Keratinocyte (primary cell): ENCODE results near the gene SYT9. TPM values are rescaled to one million over a fixed set of nuclear protein-coding genes. Genes with fewer than 3 reads are reported as not detected.
"Not testable (repeated sequence)": the region's sequence is repeated elsewhere in the genome, so short reads cannot be mapped to it uniquely, and the experiment has no call there.

Source experiments
- DNase-seq: peaks from one replicate; pipeline ENCODE4 v3.0.0-alpha.2; 2011; ENCODE audit warnings: low read depth, missing footprints, low spot score
- FAIRE-seq: peaks from 2 replicates; lab custom pipeline; 2011; peaks lifted over from hg19 to GRCh38; lab: Jason Lieb, UNC
- H2AFZ ChIP-seq: 2 replicates; pipeline ENCODE4 v1.6.0; 2012; ENCODE audit warnings: low read length, control low read depth, inconsistent platforms; ENCODE audit not compliant: control insufficient read depth
- H3K27ac ChIP-seq: 2 replicates; pipeline ENCODE4 v1.5.1; 2011; ENCODE audit warnings: low read length; ENCODE audit not compliant: control insufficient read depth, insufficient read depth
- H3K27me3 ChIP-seq: 3 replicates; pipeline ENCODE4 v1.6.0; 2011; ENCODE audit warnings: low read length; ENCODE audit not compliant: control insufficient read depth, insufficient read depth; ENCODE audit errors: extremely low read depth
- H3K36me3 ChIP-seq, 2 experiments: 2 replicates in 1 of 2; 3 replicates in 1 of 2; pipeline ENCODE4 v1.5.1; 2011; ENCODE audit warnings: low read length in 2 of 2, mild to moderate bottlenecking in 1 of 2; ENCODE audit not compliant: control insufficient read depth in 2 of 2, insufficient read depth in 2 of 2; ENCODE audit errors: extremely low read depth in 1 of 2
- H3K4me1 ChIP-seq: 3 replicates; pipeline ENCODE4 v1.5.1; 2011; ENCODE audit warnings: low read length; ENCODE audit not compliant: control insufficient read depth, insufficient read depth; ENCODE audit errors: extremely low read depth
- H3K4me2 ChIP-seq: 3 replicates; pipeline ENCODE4 v1.6.0; 2011; ENCODE audit warnings: low read depth, low read length; ENCODE audit not compliant: control insufficient read depth, insufficient read depth; ENCODE audit errors: extremely low read depth
- H3K4me3 ChIP-seq, 3 experiments: fragments of 200-600 bp in 1 of 3; sonication (generic) in 1 of 3; 2 replicates in 2 of 3; 3 replicates in 1 of 3; pipeline ENCODE4 v1.5.1; 2011 to 2016; ENCODE audit warnings: low read length in 3 of 3, mild to moderate bottlenecking in 3 of 3, control low read depth in 2 of 3, inconsistent platforms in 1 of 3, low read depth in 1 of 3, mixed read lengths in 1 of 3, mixed run types in 1 of 3, moderate library complexity in 1 of 3; ENCODE audit not compliant: control insufficient read depth in 2 of 3, insufficient read depth in 2 of 3; ENCODE audit errors: extremely low read depth in 1 of 3
- H3K79me2 ChIP-seq: 2 replicates; pipeline ENCODE4 v1.6.0; 2012; ENCODE audit warnings: low read length; ENCODE audit not compliant: control insufficient read depth, insufficient read depth
- H3K9ac ChIP-seq: 3 replicates; pipeline ENCODE4 v1.6.0; 2011; ENCODE audit warnings: low read length; ENCODE audit not compliant: control insufficient read depth, insufficient read depth; ENCODE audit errors: extremely low read depth
- H3K9me1 ChIP-seq: 3 replicates; pipeline ENCODE4 v1.6.0; 2011; ENCODE audit warnings: low read length; ENCODE audit not compliant: control insufficient read depth, insufficient read depth; ENCODE audit errors: extremely low read depth
- H3K9me3 ChIP-seq: 2 replicates; pipeline ENCODE4 v1.5.1; 2012; ENCODE audit warnings: low read depth, low read length; ENCODE audit not compliant: control insufficient read depth
- H4K20me1 ChIP-seq: 3 replicates; pipeline ENCODE4 v1.6.0; 2011; ENCODE audit warnings: low read length; ENCODE audit not compliant: control insufficient read depth, insufficient read depth; ENCODE audit errors: extremely low read depth
- CTCF ChIP-seq, 3 experiments: IDR thresholded peaks in 1 of 3; conservative IDR thresholded peaks in 1 of 3; optimal IDR thresholded peaks in 1 of 3; 2 replicates in 2 of 3; 3 replicates in 1 of 3; pipeline versions ENCODE3 to v1.5.1; 2011; ENCODE audit warnings: low read length in 3 of 3, mild to moderate bottlenecking in 3 of 3, moderate library complexity in 2 of 3, control low read depth in 1 of 3, inconsistent platforms in 1 of 3; ENCODE audit not compliant: insufficient read depth in 2 of 3; ENCODE audit errors: extremely low read depth in 1 of 3
- EZH2 ChIP-seq: IDR thresholded peaks from one replicate; pipeline ENCODE4 v1.6.1; 2012; ENCODE audit warnings: inconsistent platforms, mild to moderate bottlenecking, low read length, moderate library complexity
- dilution Hi-C: fragments of 300-500 bp; cut with MboI; formaldehyde crosslinking; loops from one replicate; pipeline ENCODE4 v1.7.0; 2020; ENCODE audit warnings: low sequenced_read_pairs; ENCODE audit not compliant: extremely low pct_ligation_motif_present
- polyA plus RNA-seq, 5 experiments: library from polyadenylated mRNA; depleted of rRNA in 3 of 5; stranded (reverse) in 3 of 5; stranded (forward) in 1 of 5; unstranded in 1 of 5; fragments of >200 nt; gene quantifications; 1 replicate in 1 of 5; 2 replicates in 3 of 5; 3 replicates in 1 of 5; pipeline versions ENCODE4 v1.2.1 to v1.2.3, GENCODE V29; 2011 to 2012; ENCODE audit warnings: missing spikeins in 2 of 5, low read depth in 1 of 5, low replicate concordance in 1 of 5

Gene SYT9
- polyA plus RNA-seq, 1 donor (not counting 4 experiments of a cell fraction or from before 2014, with no cell fraction given): not detected

GRCh38 chr11:7332962-7333361, 81.3 kb downstream of the SYT9 start:
- no peak for FAIRE-seq
- Histone ChIP-seq H3K4me3 (no peak overlapping the region), H3K4me2 (no peak overlapping the region), H3K9ac (no peak overlapping the region), H3K9me3 (no peaks in the 10 kb centered on the region), H3K4me1 (no peaks in the 10 kb centered on the region), H3K79me2 (no peaks in the 10 kb centered on the region), H3K9me1 (no peaks in the 10 kb centered on the region), H3K27me3 (no peaks in the 10 kb centered on the region), H3K27ac (no peak overlapping the region), H4K20me1 (no peaks in the 10 kb centered on the region), H2AFZ (no peak overlapping the region), H3K36me3 (no peaks in the 10 kb centered on the region)
- no peak for DNase-seq
- dilution Hi-C loops: no loop called here
- no peak for TF ChIP-seq CTCF (optimal IDR thresholded peaks at IDR 0.05 in 1 of 3, IDR thresholded peaks at IDR 0.05 in 1 of 3, conservative IDR thresholded peaks at IDR 0.05 in 1 of 3; ENCODE audit: extremely low read depth in 1 of 3, insufficient read depth in 2 of 3, low read length in 3 of 3)

- H3K4me1 ChIP-seq, H2AFZ ChIP-seq, H3K27ac ChIP-seq, H3K9me1 ChIP-seq, H4K20me1 ChIP-seq, H3K4me3 ChIP-seq, H3K9ac ChIP-seq, H3K79me2 ChIP-seq, H3K4me2 ChIP-seq, FAIRE-seq, DNase-seq, H3K27me3 ChIP-seq, H3K9me3 ChIP-seq, H3K36me3 ChIP-seq, dilution Hi-C loops: not testable (repeated sequence)
These were observed 83.7 kb downstream of the SYT9 start for GRCh38 chr11:7335442-7335841.

- Histone ChIP-seq H3K9ac (no peak overlapping the region), H3K27me3 (no peaks in the 10 kb centered on the region), H3K4me1 (no peaks in the 10 kb centered on the region), H2AFZ (no peak overlapping the region), H3K4me2 (no peak overlapping the region), H3K36me3 (no peaks in the 10 kb centered on the region), H3K4me3 (no peak overlapping the region), H3K27ac (no peak overlapping the region), H3K9me1 (no peaks in the 10 kb centered on the region), H4K20me1 (no peaks in the 10 kb centered on the region), H3K9me3 (no peaks in the 10 kb centered on the region), H3K79me2 (no peaks in the 10 kb centered on the region)
- no peak for FAIRE-seq
- no peak for TF ChIP-seq CTCF (optimal IDR thresholded peaks at IDR 0.05 in 1 of 3, IDR thresholded peaks at IDR 0.05 in 1 of 3, conservative IDR thresholded peaks at IDR 0.05 in 1 of 3; ENCODE audit: extremely low read depth in 1 of 3, insufficient read depth in 2 of 3, low read length in 3 of 3)
- no peak for TF ChIP-seq EZH2
- dilution Hi-C loops: no loop called here
- no peak for DNase-seq
These were observed 89.8 kb downstream of the SYT9 start for GRCh38 chr11:7341551-7341950.
